OCI-LY7 (cell line): ENCODE results near the gene MUC15. TPM values are rescaled to one million over a fixed set of nuclear protein-coding genes. Genes with fewer than 3 reads are reported as not detected.

Experiments used
- BruUV-seq: library from RNA; stranded (reverse); fragments of 400-500 nt; replicated peaks from 2 replicates; lab custom pipeline; 2021; lab: Mats Ljungman, UMichigan
- CTCF ChIA-PET: fragments of 300-600 bp; sonication (Branson Sonifier 250); formaldehyde crosslinking; loops from one replicate; lab custom pipeline; 2022; ENCODE audit warnings: antibody characterized with exemption; ENCODE audit not compliant: unreplicated experiment; lab: Charles Lee
- POLR2A ChIA-PET: fragments of 300-600 bp; sonication (Branson Sonifier 250); formaldehyde crosslinking; loops from one replicate; lab custom pipeline; 2022; ENCODE audit warnings: antibody characterized with exemption; lab: Charles Lee
- DNase-seq: peaks from one replicate; pipeline ENCODE4 v3.0.0-alpha.2; 2015; ENCODE audit warnings: low spot score
- H2AFZ ChIP-seq: fragments of 200-600 bp; sonication (generic), shearing (Covaris generic); 2 replicates; pipeline ENCODE4 v1.6.1; 2014; ENCODE audit warnings: mild to moderate bottlenecking, antibody characterized with exemption, low read length, moderate library complexity
- H3K27ac ChIP-seq: fragments of 200-600 bp; sonication (generic); 2 replicates; pipeline ENCODE4 v1.5.1; 2014; ENCODE audit warnings: mixed run types, low read depth, mild to moderate bottlenecking, moderate library complexity, low read length, inconsistent platforms; ENCODE audit not compliant: poor library complexity, severe bottlenecking
- H3K36me3 ChIP-seq: fragments of 200-600 bp; sonication (generic); 2 replicates; pipeline ENCODE4 v1.6.1; 2014; ENCODE audit warnings: mild to moderate bottlenecking, antibody characterized with exemption, low read length, moderate library complexity, mixed read lengths; ENCODE audit not compliant: insufficient read depth
- H3K4me1 ChIP-seq: fragments of 200-600 bp; sonication (generic); 2 replicates; pipeline ENCODE4 v1.5.1; 2014; ENCODE audit warnings: mild to moderate bottlenecking, low read length; ENCODE audit not compliant: insufficient read depth, poor library complexity, severe bottlenecking
- H3K4me2 ChIP-seq: fragments of 200-600 bp; sonication (generic); 2 replicates; pipeline ENCODE4 v1.6.1; 2014; ENCODE audit warnings: mild to moderate bottlenecking, low read length
- H3K4me3 ChIP-seq: fragments of 200-600 bp; sonication (generic); 2 replicates; pipeline ENCODE4 v1.5.1; 2014; ENCODE audit warnings: mild to moderate bottlenecking, low read depth, low read length; ENCODE audit not compliant: poor library complexity, severe bottlenecking
- H3K79me2 ChIP-seq: fragments of 200-600 bp; sonication (generic); 2 replicates; pipeline ENCODE4 v1.6.1; 2016; ENCODE audit warnings: low read depth, mild to moderate bottlenecking, low read length, moderate library complexity, mixed read lengths; ENCODE audit not compliant: insufficient read depth
- H3K9me2 ChIP-seq: fragments of 200-600 bp; sonication (generic); 2 replicates; pipeline ENCODE4 v1.6.1; 2016; ENCODE audit warnings: mild to moderate bottlenecking, low read length, mixed read lengths; ENCODE audit not compliant: insufficient read depth
- H3K9me3 ChIP-seq: fragments of 200-600 bp; sonication (generic); 2 replicates; pipeline ENCODE4 v1.6.1; 2014; ENCODE audit warnings: mild to moderate bottlenecking, mixed run types, low read length, mixed read lengths
- H4K20me1 ChIP-seq: fragments of 200-600 bp; sonication (generic); 2 replicates; pipeline ENCODE4 v1.6.1; 2014; ENCODE audit warnings: mild to moderate bottlenecking, antibody characterized with exemption, low read length, moderate library complexity, mixed read lengths; ENCODE audit not compliant: insufficient read depth
- EZH2phosphoT487 ChIP-seq: fragments of 200-600 bp; sonication (generic); IDR thresholded peaks from 2 replicates; pipeline ENCODE4 v1.6.1; 2018; ENCODE audit warnings: low read depth, borderline replicate concordance, mild to moderate bottlenecking, mixed run types, antibody characterized with exemption, low read length, moderate library complexity, mixed read lengths
- intact Hi-C: fragments of 100-400 bp; cut with micrococcal nuclease; formaldehyde crosslinking; loops from one replicate; pipeline ENCODE4 v1.10.0; 2022; ENCODE audit not compliant: unreplicated experiment
- total RNA-seq, 2 experiments: library from RNA; depleted of rRNA in 1 of 2; stranded (reverse); fragments of >200 nt in 1 of 2; shearing (Covaris generic) in 1 of 2; gene quantifications; 2 replicates each; pipeline ENCODE4 v1.2.3, GENCODE V29; 2014 to 2022
- TF ChIP-seq, protein P1 (sequence below): fragments of 200-600 bp; sonication (generic); conservative IDR thresholded peaks from 2 replicates; pipeline ENCODE4 v1.5.1; 2014; ENCODE audit warnings: mild to moderate bottlenecking, antibody characterized with exemption, low read length, moderate library complexity, mixed read lengths

The MUC15 gene
- total RNA-seq, 2 experiments from 2014 or later = not detected

DNA sequence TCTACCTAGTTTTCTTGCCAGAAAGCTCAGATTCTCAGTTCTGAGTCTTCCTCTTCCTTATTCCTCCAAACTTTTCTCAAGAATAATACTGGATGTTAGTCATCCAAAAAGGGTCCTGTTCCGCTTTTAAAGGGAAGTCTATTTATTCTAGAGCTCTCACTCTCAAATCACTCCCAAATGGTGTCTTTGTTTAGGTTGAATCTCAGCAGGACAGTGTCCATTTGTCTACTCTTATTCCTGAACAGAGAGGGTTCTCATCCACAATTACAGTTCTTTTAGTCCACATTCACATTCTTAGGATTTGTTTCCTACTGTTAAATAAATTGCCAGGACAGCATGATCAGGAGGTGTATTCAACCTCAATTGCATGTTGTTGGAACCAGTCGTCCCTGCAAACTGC, 61.3 kb downstream of the MUC15 start:
- DNase-seq = no peak
- Histone ChIP-seq H2AFZ (no peak overlapping the region), H3K9me2 (no peaks in the 10 kb centered on the region), H3K9me3 (no peaks in the 10 kb centered on the region), H3K36me3 (no peaks in the 10 kb centered on the region), H3K27ac (no peak overlapping the region), H3K4me1 (no peaks in the 10 kb centered on the region), H3K4me3 (no peak overlapping the region), H3K4me2 (no peak overlapping the region), H3K79me2 (no peaks in the 10 kb centered on the region), H4K20me1 (no peaks in the 10 kb centered on the region)
- TF ChIP-seq, protein P1, sequence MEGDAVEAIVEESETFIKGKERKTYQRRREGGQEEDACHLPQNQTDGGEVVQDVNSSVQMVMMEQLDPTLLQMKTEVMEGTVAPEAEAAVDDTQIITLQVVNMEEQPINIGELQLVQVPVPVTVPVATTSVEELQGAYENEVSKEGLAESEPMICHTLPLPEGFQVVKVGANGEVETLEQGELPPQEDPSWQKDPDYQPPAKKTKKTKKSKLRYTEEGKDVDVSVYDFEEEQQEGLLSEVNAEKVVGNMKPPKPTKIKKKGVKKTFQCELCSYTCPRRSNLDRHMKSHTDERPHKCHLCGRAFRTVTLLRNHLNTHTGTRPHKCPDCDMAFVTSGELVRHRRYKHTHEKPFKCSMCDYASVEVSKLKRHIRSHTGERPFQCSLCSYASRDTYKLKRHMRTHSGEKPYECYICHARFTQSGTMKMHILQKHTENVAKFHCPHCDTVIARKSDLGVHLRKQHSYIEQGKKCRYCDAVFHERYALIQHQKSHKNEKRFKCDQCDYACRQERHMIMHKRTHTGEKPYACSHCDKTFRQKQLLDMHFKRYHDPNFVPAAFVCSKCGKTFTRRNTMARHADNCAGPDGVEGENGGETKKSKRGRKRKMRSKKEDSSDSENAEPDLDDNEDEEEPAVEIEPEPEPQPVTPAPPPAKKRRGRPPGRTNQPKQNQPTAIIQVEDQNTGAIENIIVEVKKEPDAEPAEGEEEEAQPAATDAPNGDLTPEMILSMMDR = no peak
- no peak for TF ChIP-seq EZH2phosphoT487
- ChIA-PET CTCF (no interaction called here), POLR2A (interaction anchor here (0.6 to 1.0 kb wide), 2 partner anchors 10 to 1490 kb away, joined by 3 read pairs; no protein-coding TSS in a partner anchor)
- no TSS peak for BruUV-seq
- intact Hi-C loops = no loop called here

DNA sequence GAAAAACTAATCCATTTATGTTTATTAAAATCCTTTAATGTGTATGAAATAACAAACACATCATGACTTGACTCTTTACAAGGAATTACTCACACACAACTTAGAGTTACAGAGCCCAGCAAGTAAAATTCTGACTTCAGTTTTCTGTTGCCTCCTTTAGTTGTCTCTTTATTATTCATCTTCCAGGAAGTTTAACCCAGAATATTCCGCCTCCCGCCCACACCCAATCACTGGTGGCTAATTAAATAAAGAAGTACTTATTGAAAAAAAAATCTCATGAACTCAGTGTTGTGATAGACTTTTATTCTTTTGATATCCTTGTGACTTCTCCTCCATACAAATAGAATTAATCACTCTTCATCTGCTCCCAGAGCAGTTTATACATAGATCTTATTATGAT, 61.9 kb downstream of the MUC15 start:
- no peaks in the 10 kb centered on the region for H3K9me3 ChIP-seq
- ChIA-PET CTCF (no interaction called here), POLR2A (interaction anchor here (1.0 kb wide), 1 partner anchor 9 kb away, joined by 3 read pairs; no protein-coding TSS in a partner anchor)
- intact Hi-C loops = no loop called here
- H3K4me1 ChIP-seq = no peaks in the 10 kb centered on the region
- H3K4me3 ChIP-seq = no peak overlapping the region
- H3K79me2 ChIP-seq = no peaks in the 10 kb centered on the region
- no peak overlapping the region for H3K4me2 ChIP-seq
- H2AFZ ChIP-seq = no peak overlapping the region
- H3K36me3 ChIP-seq = no peaks in the 10 kb centered on the region
- H3K9me2 ChIP-seq = no peaks in the 10 kb centered on the region
- H4K20me1 ChIP-seq = no peaks in the 10 kb centered on the region
- no peak for TF ChIP-seq EZH2phosphoT487
- TF ChIP-seq, protein P1 = no peak
- DNase-seq = no peak
- BruUV-seq = no TSS peak
- no peak overlapping the region for H3K27ac ChIP-seq

Other genes starting within 250 kb of the MUC15 start
- 0.03 TPM in 1 of 2 replicates, not detected in the other for gene ANO3, start 240.1 kb downstream of the MUC15 start, total RNA-seq (2014; rRNA removed; shearing (Covaris generic))
- gene ANO3, start 240.1 kb downstream of the MUC15 start, total RNA-seq (2022) = not detected in 2 replicates
- gene SLC5A12, start 149.8 kb upstream of the MUC15 start, total RNA-seq (2014; rRNA removed; shearing (Covaris generic)) = not detected in 2 replicates
- gene SLC5A12, start 149.8 kb upstream of the MUC15 start, total RNA-seq (2022) = not detected in 2 replicates